K562 (cell line): ENCODE measurements around the gene SAMD8. TPM values are rescaled to one million over a fixed set of nuclear protein-coding genes. Genes with fewer than 3 reads are reported as not detected.

ENCODE experiments used
- ATAC-seq: fragments of 200-7000 bp; cut with Tn5 transposase; 3 replicates; pipeline ENCODE4 v1.9.1; 2020; ENCODE audit warnings: moderate library complexity
- BruUV-seq: library from RNA; stranded (reverse); fragments of 400-500 nt; replicated peaks from 2 replicates; lab custom pipeline; 2021; lab: Mats Ljungman, UMichigan
- CTCF ChIA-PET: fragments of 300-600 bp; formaldehyde crosslinking; extraction: SDS; loops from one replicate; lab custom pipeline; 2021; ENCODE audit warnings: low intra/inter-chr PET ratio; lab: Yijun Ruan, JAX
- POLR2A ChIA-PET: fragments of 300-600, 350-650 bp; sonication (Branson Sonifier 250); formaldehyde crosslinking; extraction: SDS; loops from one replicate; lab custom pipeline; 2021; ENCODE audit warnings: antibody characterized with exemption, inconsistent platforms; lab: Yijun Ruan, JAX
- DNase-seq, 4 experiments: peaks; one replicate each; pipeline versions ENCODE4 v3.0.0 to v3.0.0-alpha.2; 2011 to 2018; ENCODE audit warnings: low spot score in 3 of 4, mixed read lengths in 3 of 4; ENCODE audit errors: extremely low read depth in 1 of 4
- FAIRE-seq: peaks from 2 replicates; lab custom pipeline; 2011; peaks lifted over from hg19 to GRCh38; lab: Jason Lieb, UNC
- H2AFZ ChIP-seq: 2 replicates; pipeline ENCODE4 v1.6.0; 2011; ENCODE audit warnings: low read depth, low read length, control low read depth, inconsistent platforms
- H3K27ac ChIP-seq: fragments of 200-600 bp; 3 replicates; pipeline ENCODE4 v1.8.0; 2011; ENCODE audit warnings: low read depth, mild to moderate bottlenecking, control low read depth, inconsistent platforms, low read length, moderate library complexity, mixed read lengths; ENCODE audit errors: extremely low read depth
- H3K27me3 ChIP-seq, 2 experiments: fragments of 300-600 bp in 1 of 2; 2 replicates in 1 of 2; 3 replicates in 1 of 2; pipeline versions ENCODE4 v1.6.0 to v1.8.0; 2011; ENCODE audit warnings: inconsistent platforms in 2 of 2, low read length in 2 of 2, mild to moderate bottlenecking in 1 of 2, mixed read lengths in 1 of 2, moderate library complexity in 1 of 2; ENCODE audit not compliant: control insufficient read depth in 2 of 2, insufficient read depth in 2 of 2
- H3K36me3 ChIP-seq: fragments of 300-600 bp; 3 replicates; pipeline ENCODE4 v1.8.0; 2011; ENCODE audit warnings: mild to moderate bottlenecking, low read length, inconsistent platforms; ENCODE audit not compliant: control insufficient read depth, insufficient read depth
- H3K4me1 ChIP-seq, 2 experiments: fragments of 200-600 bp in 1 of 2; replicated peaks in 1 of 2; 2 replicates in 1 of 2; 3 replicates in 1 of 2; pipeline versions ENCODE4 v1.5.1 to v1.8.0; 2011; ENCODE audit warnings: inconsistent platforms in 2 of 2, low read length in 2 of 2, mild to moderate bottlenecking in 1 of 2, mixed read lengths in 1 of 2, moderate library complexity in 1 of 2; ENCODE audit not compliant: control insufficient read depth in 2 of 2, insufficient read depth in 2 of 2
- H3K4me2 ChIP-seq: 2 replicates; pipeline ENCODE4 v1.6.1; 2011; ENCODE audit warnings: low read length, control low read depth, inconsistent platforms, mixed read lengths; ENCODE audit not compliant: insufficient read depth
- H3K4me3 ChIP-seq: fragments of 200-600 bp; sonication (generic), shearing (Covaris generic); 2 replicates; pipeline ENCODE4 v1.5.1; 2016; ENCODE audit warnings: control low read depth, inconsistent platforms
- H3K79me2 ChIP-seq: fragments of 200-600 bp; 3 replicates; pipeline ENCODE4 v1.8.0; 2011; ENCODE audit warnings: low read length, inconsistent platforms; ENCODE audit not compliant: control insufficient read depth, insufficient read depth
- H3K9ac ChIP-seq, 2 experiments: 2 replicates each; pipeline versions ENCODE4 v1.6.0 to v1.6.1; 2011; ENCODE audit warnings: low read depth in 2 of 2, low read length in 2 of 2, control low read depth in 1 of 2, inconsistent platforms in 1 of 2, mild to moderate bottlenecking in 1 of 2, mixed read lengths in 1 of 2; ENCODE audit not compliant: insufficient read depth in 1 of 2
- H3K9me1 ChIP-seq: one replicate; pipeline ENCODE4 v1.6.0; 2011; ENCODE audit warnings: inconsistent platforms, mild to moderate bottlenecking, low read length, moderate library complexity; ENCODE audit not compliant: control insufficient read depth, insufficient read depth
- H3K9me3 ChIP-seq: replicated peaks from 2 replicates; pipeline ENCODE4 v1.5.1; 2011; ENCODE audit warnings: low read depth, low read length, inconsistent platforms; ENCODE audit not compliant: control insufficient read depth, insufficient read depth
- H4K20me1 ChIP-seq: replicated peaks from 2 replicates; pipeline ENCODE4 v1.6.1; 2011; ENCODE audit warnings: low read length, inconsistent platforms, mixed read lengths; ENCODE audit not compliant: control insufficient read depth, insufficient read depth
- ATF2 ChIP-seq: sonication (generic); formaldehyde crosslinking; IDR thresholded peaks from 2 replicates; pipeline ENCODE4 v1.8.1; 2022; ENCODE audit warnings: missing genetic modification reagents
- CXXC5 ChIP-seq: fragments of 250-450 bp; sonication (Bioruptor Pico); IDR thresholded peaks from 2 replicates; pipeline ENCODE4 v1.8.0; 2022; ENCODE audit warnings: inconsistent platforms, mild to moderate bottlenecking, moderate library complexity
- ESRRA ChIP-seq: fragments of 450-650 bp; IDR thresholded peaks from 2 replicates; pipeline ENCODE4 v1.6.1; 2014; ENCODE audit warnings: low read depth, mild to moderate bottlenecking, moderate library complexity, borderline replicate concordance
- HDAC1 ChIP-seq, 2 experiments: fragments of 450-650 bp; IDR thresholded peaks; 2 replicates each; pipeline ENCODE4 v1.6.1; 2016 to 2017; ENCODE audit warnings: inconsistent platforms in 1 of 2, mild to moderate bottlenecking in 1 of 2, moderate library complexity in 1 of 2
- HNRNPUL1 ChIP-seq: fragments of 200-400 bp; formaldehyde crosslinking; IDR thresholded peaks from 2 replicates; pipeline ENCODE4 v1.6.1; 2017; ENCODE audit warnings: low read length
- IRF2 ChIP-seq: sonication (generic); formaldehyde crosslinking; IDR thresholded peaks from 2 replicates; pipeline ENCODE4 v1.8.1; 2022; ENCODE audit warnings: mild to moderate bottlenecking, missing genetic modification reagents
- SMARCC2 ChIP-seq: fragments of 450-650 bp; IDR thresholded peaks from 2 replicates; pipeline ENCODE4 v1.6.1; 2017; ENCODE audit warnings: antibody characterized with exemption, moderate library complexity, mild to moderate bottlenecking, low read depth
- SREBF1 ChIP-seq: fragments of 150-350 bp; IDR thresholded peaks from 2 replicates; pipeline ENCODE4 v1.6.1; 2014; ENCODE audit warnings: antibody characterized with exemption, low read depth, low read length, borderline replicate concordance
- SRSF9 ChIP-seq: fragments of 200-400 bp; formaldehyde crosslinking; IDR thresholded peaks from 2 replicates; pipeline ENCODE4 v1.6.1; 2017; ENCODE audit warnings: low read depth, low read length, borderline replicate concordance
- TGIF2 ChIP-seq: sonication (generic); formaldehyde crosslinking; IDR thresholded peaks from 2 replicates; pipeline ENCODE4 v1.8.1; 2022; ENCODE audit warnings: mild to moderate bottlenecking, missing genetic modification reagents, moderate library complexity
- ZNF143 ChIP-seq: sonication (generic); formaldehyde crosslinking; IDR thresholded peaks from 2 replicates; pipeline ENCODE4 v1.9.0; 2022; ENCODE audit warnings: mild to moderate bottlenecking, missing genetic modification reagents
- ZNF282 ChIP-seq: sonication (generic); formaldehyde crosslinking; IDR thresholded peaks from 2 replicates; pipeline ENCODE4 v1.8.1; 2023; ENCODE audit warnings: missing genetic modification reagents
- ZNF398 ChIP-seq: fragments of 250-450 bp; sonication (Bioruptor Pico); IDR thresholded peaks from 2 replicates; pipeline ENCODE4 v1.8.0; 2021; ENCODE audit warnings: moderate library complexity, mild to moderate bottlenecking, inconsistent platforms
- ZNF449 ChIP-seq: fragments of 250-450 bp; sonication (Bioruptor Pico); IDR thresholded peaks from 2 replicates; pipeline ENCODE4 v1.8.0; 2022; ENCODE audit warnings: moderate library complexity, mild to moderate bottlenecking, inconsistent platforms
- WGBS: fragments of 100-300 bp; shearing (Covaris generic); methylation state at CpG from one replicate; pipeline ENCODE4 v1.1.6; 2016; ENCODE audit warnings: low coverage, mixed read lengths; ENCODE audit not compliant: insufficient coverage; ENCODE audit errors: missing lambda C conversion rate; 5-methylcytosine and 5-hydroxymethylcytosine counted together
- in situ Hi-C: fragments of 300-500 bp; cut with MboI; formaldehyde crosslinking; loops from 4 replicates; pipeline ENCODE4 v1.15.0; 2018; ENCODE audit warnings: inconsistent platforms, mixed read lengths
- intact Hi-C: fragments of 100-400 bp; cut with micrococcal nuclease; formaldehyde crosslinking; loops from 2 replicates; pipeline ENCODE4 v1.14.2; 2022
- polyA plus RNA-seq, 8 experiments: library from polyadenylated mRNA; depleted of rRNA in 4 of 8; stranded (reverse) in 5 of 8; unstranded in 3 of 8; fragments of >200 nt; fragmentation: Nextera tagmentation in 2 of 8; fragmentation: Illumina TruSeq in 1 of 8; extraction: Ambion mirVana in 2 of 8; extraction: Trizol in 1 of 8; gene quantifications; 2 replicates each; pipeline versions ENCODE4 v1.2.1 to v1.2.3, GENCODE V29; 2011 to 2014; ENCODE audit warnings: inconsistent platforms in 1 of 8, missing spikeins in 1 of 8
- total RNA-seq, 7 experiments: library from RNA; depleted of rRNA in 6 of 7; stranded (reverse); fragments of >200 nt in 6 of 7; fragmentation: Illumina TruSeq in 2 of 7; extraction: Trizol in 2 of 7; gene quantifications; 2 replicates each; pipeline versions ENCODE4 v1.2.1 to v1.2.3, GENCODE V29; 2011 to 2021; ENCODE audit warnings: low replicate concordance in 1 of 7
- TF ChIP-seq, protein P1 (sequence below): fragments of 250-450 bp; sonication (Bioruptor Pico); IDR thresholded peaks from 2 replicates; pipeline ENCODE4 v1.9.0; 2021; ENCODE audit warnings: mild to moderate bottlenecking, inconsistent platforms

SAMD8 gene
- total and polyA plus RNA-seq, 9 of the 15 experiments (the other 6 are each of a cell fraction or from before 2014, with no cell fraction given), result 2.7 to 16.1 (median 6.2) TPM

- DNase-seq (no peak), FAIRE-seq (no peak), ATAC-seq (no peak)
- H4K20me1 ChIP-seq, result no peaks in the 10 kb centered on the region
- POLR2A ChIA-PET, result interaction anchor here (0.6 to 6.8 kb wide), 3 partner anchors 13 to 61 kb away, joined by 3 to 74 read pairs (median 6); partner anchors contain the start of gene VDAC2
- no peaks in the 10 kb centered on the region for H3K79me2 ChIP-seq
- intact Hi-C loops, result no loop called here
- no peak overlapping the region for H3K9ac ChIP-seq
- H3K36me3 ChIP-seq, result no peaks in the 10 kb centered on the region
- no peak overlapping the region for H3K4me2 ChIP-seq
- H3K27me3 ChIP-seq, result no peaks in the 10 kb centered on the region
- H3K9me3 ChIP-seq, result no peaks in the 10 kb centered on the region
- WGBS, result 86% methylated on average over 6 of the region's 6 CpGs
- H3K27ac ChIP-seq, result no peak overlapping the region
- no peak overlapping the region for H2AFZ ChIP-seq
- in situ Hi-C loops, result no loop called here
- no peaks in the 10 kb centered on the region for H3K9me1 ChIP-seq
- H3K4me1 ChIP-seq, result peaks cover 21 to 27% of the 10 kb centered on the region in 2 experiments; a peak in 4 of 5 replicates
- H3K4me3 ChIP-seq, result no peak overlapping the region
- no TSS peak for BruUV-seq
- CTCF ChIA-PET, result no interaction called here
- TF ChIP-seq HNRNPUL1 (no peak), ZNF282 (no peak), IRF2 (CRISPR knock-in tag) (no peak), ATF2 (no peak), ZNF398 (CRISPR knock-in tag) (no peak), HDAC1 (IDR thresholded peaks at IDR 0.05) (no peak), CXXC5 (CRISPR knock-in tag) (no peak), SMARCC2 (no peak), ESRRA (no peak), SREBF1 (no peak), ZNF449 (no peak), TGIF2 (no peak), ZNF143 (CRISPR knock-in tag) (no peak), SRSF9 (no peak)
- TF ChIP-seq, protein P1, sequence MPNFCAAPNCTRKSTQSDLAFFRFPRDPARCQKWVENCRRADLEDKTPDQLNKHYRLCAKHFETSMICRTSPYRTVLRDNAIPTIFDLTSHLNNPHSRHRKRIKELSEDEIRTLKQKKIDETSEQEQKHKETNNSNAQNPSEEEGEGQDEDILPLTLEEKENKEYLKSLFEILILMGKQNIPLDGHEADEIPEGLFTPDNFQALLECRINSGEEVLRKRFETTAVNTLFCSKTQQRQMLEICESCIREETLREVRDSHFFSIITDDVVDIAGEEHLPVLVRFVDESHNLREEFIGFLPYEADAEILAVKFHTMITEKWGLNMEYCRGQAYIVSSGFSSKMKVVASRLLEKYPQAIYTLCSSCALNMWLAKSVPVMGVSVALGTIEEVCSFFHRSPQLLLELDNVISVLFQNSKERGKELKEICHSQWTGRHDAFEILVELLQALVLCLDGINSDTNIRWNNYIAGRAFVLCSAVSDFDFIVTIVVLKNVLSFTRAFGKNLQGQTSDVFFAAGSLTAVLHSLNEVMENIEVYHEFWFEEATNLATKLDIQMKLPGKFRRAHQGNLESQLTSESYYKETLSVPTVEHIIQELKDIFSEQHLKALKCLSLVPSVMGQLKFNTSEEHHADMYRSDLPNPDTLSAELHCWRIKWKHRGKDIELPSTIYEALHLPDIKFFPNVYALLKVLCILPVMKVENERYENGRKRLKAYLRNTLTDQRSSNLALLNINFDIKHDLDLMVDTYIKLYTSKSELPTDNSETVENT (CRISPR knock-in tag), result no peak
These were observed 83.7 kb downstream of the SAMD8 start for GRCh38 chr10:75195035-75195763.
